Activated CD4-positive, alpha-beta T cell treated with anti-CD3 and anti-CD28 coated beads, Interleukin-2, amount 50 U/mL, for 1 hour (primary cell): ENCODE measurements around the gene FGF2.

Experiments
- DNase-seq: peaks from one replicate; pipeline ENCODE4 v3.0.0-alpha.2; 2020

The FGF2 gene

GRCh38 chr4:122946142-122946541, 119.5 kb downstream of the FGF2 start:
- DNase-seq = no peak
